NCI-H1930 (cell line): ENCODE measurements around the gene PIK3R4.
A peak's percentile ranks its signal among the peaks of the same experiment; 100 is the strongest.

Source experiments
- DNase-seq, 2 experiments: peaks; one replicate each; lab custom pipeline; 2025; lab: John Stamatoyannopoulos, UW

Gene PIK3R4

DNA sequence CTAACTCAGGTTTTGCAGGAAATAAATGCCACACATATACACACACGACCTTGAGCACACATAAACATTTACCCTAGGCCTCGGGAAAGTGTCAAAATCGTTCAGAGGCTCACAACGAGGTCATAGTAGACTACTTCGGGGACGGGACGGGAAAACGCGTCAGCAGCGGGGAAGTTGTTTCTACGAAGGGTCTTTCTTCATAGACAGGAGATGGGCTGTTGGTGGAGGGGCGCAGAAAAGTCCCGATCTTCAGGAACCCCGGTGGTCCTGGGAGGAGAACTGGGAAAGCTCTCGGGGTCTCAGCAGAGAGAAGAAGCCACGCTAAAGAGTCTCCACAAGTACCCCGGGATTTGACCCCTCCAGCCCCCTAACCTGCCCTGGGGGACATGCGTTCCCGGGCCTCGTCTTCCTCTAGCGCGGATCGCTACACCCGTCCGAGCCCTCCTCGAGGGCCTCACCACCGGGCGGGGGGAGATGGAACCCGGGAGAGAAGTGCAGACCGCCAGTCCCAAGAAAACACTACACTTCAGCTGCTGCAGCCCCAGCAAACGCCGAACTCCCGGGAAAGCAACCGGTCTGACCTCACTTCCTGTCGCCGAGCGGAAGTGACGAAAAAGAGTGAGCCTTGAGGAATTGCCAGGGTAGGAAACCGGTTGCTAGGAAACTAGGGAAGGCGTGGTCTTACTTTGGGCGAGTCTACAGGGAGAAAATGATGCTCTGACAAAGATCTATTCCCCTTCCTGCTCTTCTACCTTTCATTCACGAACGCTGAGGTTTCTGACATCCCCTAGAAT is at the start of gene PIK3R4:
TSS of gene PIK3R4 (minus strand) at position 584 of the 794 bp plus-strand sequence. CDS start 1,611 bp downstream, outside the sequence.
- peak; percentile 95 to 97 for DNase-seq

DNA sequence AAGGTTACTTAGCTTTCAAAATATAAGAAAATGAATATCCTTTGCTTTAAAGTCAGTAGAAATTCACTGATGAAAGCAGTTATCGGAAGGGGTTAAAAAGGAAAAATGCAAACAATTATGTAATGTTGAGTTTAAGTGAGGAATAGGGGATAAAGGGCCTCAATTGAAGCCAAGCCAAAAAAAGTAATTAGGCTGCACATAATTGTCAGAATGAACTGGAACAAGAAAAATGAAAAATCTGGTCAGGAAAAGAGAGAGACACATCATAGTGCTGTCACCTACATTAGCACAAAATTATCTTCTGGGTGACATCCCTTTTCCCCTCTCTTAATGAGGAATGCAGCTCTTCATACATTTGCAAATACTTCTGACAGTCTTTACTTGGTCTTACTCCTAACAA is 48.8 kb upstream of the PIK3R4 start:
- DNase-seq = no peak

DNA sequence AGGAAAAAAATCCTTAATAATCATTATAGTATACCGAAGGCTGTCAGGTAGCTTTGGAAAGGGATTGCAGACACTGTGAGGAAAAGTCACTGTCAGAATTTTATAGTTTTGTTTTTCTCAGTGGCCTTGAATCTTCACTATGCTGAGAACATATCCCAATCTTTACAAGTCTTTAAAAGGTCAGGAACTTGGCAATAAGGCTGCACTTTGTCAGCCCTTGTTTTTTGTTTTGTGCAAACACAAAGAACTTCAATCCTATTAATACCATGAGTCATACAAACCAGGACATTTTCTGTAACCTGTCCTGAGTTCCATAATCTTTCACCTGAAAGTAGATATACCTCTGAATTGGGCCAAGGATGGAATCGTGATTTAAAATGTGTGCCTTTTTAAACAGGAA is 45.6 kb upstream of the PIK3R4 start:
- no peak for DNase-seq

DNA sequence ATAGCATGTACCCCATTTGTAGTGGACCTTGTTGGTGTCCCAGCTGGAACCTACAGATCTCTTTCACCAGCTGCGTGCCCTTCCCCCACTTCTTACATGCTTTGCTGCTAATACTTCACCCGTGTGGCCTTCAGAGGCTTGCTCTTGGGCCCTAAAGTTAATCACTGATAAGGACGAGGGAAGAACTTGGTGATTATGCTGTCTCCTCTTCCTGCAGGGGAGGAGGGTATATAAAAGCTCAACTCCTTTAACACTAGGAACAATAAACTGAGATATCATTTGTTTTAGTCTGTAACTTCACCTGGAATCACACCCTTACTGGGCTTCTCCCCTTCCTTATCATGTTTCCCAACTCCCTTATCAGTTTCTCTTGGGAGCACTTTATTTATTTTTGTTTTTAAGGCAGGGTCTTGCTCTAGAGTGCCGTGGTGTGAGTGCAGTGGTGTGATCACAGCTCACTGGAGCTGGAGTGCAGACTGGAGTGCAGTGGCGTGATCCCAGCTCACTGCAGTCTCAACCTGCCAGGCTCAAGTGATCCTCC is 43.2 kb upstream of the PIK3R4 start:
- DNase-seq = no peak

DNA sequence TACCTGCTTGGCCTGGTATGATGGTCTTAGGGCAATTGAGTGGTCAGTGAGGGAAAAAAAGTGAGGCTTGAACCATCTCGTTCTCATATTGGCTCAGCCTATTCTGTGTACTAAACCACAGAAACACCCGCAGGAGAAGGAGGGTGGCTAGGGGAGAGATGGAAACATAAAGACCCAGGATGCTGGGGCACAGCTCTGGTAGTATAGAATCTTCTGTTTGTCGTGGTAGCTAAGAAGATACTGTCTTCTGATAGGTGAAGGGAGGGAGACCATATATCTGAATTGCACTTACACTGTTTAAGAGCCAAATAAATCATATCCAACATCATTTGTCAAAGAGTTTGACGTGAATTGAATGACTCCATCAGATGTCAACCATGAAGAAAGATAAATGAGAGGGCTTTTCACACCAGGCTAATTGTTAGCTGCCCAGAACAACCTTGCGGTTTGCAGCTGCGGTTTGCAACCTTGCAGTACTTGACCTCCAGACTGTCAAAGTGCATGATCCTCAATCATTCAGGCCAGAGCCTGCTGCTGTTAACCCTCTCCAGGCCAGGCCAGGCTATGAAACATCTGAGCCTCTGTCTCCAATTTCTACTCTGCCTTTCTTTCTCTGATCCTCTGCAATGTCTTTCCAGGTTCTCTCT is 40.9 kb upstream of the PIK3R4 start:
- no peak for DNase-seq

DNA sequence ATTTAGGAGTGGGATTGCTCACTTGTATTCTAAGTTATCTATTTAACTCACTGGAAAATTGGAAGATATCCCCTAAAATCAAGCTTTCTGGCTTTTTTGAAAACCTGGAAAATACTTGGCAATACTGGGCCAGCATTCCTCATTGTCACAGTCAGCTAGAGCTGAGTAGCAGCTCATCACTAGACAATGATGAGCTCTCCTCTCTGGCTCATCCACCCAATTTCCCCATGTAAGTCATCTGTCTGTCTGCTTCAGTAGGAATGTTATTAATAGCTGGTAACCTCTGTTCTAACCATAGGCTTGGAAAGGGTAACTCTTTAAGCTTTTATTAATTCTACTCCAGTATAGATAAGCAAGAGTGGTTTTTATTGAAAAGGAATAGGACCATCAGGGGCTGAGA is 39.7 kb upstream of the PIK3R4 start:
- DNase-seq = no peak

DNA sequence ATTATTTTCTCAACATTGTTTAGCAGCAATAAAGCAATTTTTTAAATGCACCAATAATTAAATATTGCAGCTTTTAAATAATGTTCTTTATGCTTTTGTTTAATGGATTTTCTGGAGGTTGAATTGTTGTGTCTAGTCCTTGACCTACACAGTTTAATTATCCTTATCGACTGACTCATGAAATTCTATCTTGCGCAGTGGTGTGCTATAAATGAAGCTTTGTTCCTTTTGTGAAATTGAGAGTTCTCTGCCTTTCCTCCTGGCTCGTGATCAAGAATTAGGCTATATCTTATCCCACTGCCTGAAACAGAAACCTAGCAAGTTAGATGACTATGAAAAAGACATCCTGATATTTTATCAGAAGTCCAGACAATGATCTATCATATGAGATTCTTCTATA is 37.0 kb upstream of the PIK3R4 start:
- no peak for DNase-seq

DNA sequence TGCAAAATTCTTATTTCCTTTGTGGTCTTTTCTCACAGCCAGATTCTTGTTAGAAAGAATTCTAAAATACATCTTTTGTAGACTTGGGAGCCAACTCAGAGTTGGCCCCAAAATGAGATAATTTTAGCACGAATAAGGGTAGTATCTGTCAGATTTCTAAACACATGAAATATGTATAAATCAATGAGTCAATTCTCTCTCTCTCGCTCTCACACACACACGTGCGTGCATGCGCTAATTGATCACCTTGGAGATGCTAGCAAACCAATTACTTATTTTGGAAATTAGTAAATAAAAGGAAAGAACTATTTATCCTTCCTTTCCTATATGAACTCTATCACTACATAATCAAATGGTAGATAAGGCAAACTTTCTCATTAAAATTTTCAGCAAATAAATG is 32.9 kb upstream of the PIK3R4 start:
- peak; percentile 44 to 81 for DNase-seq

DNA sequence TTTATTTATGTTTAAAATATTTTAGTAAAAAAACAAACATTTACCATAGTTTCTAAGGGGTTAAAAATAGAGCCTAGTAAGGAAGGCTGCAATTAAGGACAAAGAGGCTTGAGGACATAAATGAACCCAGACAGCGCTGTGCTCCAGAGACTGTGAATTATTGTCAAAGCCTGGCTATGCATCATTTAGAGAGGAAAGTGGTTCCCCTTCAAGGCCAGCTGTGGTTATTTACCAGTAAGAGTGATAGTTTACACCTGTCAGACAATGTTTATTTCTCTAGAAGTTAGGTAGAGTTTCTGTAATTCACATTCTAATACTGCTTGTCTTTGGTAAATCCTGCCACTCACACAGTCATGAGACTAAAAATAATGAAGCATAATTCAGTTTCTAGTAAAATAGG is 32.4 kb upstream of the PIK3R4 start:
- peak; percentile 69 to 83 for DNase-seq

DNA sequence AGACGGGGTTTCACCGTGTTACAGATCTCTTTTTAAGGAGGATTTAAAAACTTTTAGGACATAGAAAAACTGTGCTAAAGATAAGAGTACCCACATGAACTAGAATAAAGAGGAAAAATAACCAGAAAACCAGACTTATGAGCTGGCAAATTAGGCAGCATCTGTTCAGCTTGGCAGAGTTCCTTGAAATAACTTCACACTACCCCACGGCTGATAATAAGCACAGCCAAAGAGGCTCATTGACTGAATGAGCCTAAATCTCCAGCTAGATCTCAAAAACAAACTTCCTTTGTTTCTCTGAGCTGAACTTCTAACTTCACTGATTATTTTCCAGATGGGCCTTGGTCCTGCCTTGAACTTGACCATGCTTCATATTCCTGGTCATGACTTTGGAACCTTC is 26.7 kb upstream of the PIK3R4 start:
- no peak for DNase-seq

DNA sequence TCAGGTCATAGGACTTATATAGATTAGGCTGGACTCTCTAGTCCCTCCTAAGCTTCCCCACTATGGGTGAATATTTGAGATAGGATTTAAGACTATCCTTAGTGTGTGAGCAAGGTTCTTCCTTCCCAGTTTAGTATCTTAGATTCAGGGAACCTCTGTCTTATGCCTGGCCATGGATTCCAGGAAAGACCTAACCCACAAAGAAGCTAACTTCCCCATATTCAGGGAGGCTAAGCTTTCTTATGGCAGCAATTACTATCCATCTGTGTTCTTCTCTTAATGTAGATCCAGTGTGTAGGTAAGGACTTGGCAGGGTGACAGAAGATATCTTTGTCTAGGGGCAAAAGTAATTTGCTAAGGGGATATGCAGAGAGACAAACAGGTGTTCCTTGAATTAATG is 25.5 kb upstream of the PIK3R4 start:
- DNase-seq = no peak

DNA sequence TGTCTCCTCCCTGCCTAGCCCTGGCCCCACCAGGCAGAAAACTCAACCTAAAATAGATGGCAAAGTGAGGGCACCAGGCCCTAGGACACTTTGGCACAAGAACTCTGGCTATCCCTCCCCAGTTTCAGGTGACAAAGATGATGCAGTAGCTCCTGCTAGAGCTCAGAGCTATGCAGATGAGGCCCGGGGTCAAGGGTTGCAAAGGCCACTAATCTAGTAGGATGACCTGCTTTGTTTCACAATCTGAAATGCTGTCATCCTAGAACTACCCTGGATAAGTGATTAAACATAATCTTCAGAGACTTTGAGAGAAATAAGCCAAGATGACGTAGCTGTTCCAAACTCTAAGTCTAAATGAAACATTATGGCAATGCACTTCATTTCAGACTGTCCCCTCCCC is 24.0 kb upstream of the PIK3R4 start:
- DNase-seq = no peak

DNA sequence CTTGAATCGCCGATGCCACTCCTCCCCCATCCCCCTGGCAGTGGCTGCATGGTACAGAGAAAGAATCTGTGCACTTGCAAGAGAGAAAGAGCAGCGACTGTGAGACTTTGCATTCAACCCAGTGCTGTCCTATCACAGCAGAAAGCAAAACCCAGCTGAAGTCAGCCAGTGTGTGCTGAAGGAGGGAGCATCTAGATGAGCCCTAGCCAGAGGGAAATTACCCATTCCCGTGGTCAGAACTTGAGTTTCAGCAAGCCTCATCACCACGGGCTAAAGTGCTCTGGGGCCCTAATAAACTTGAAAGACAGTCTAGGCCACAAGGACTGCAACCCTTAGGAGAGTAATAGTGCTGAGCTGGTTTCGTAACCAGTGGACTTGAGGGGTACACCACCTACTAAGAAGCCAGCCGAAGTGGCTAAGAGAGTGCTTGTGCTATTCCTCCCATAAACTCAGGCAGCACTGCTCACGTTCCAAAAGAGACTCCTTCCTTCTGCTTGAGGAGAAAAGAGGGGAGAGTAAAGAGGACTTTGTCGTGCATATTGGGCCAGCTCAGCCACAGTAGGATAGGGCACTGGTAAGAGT is 15.2 kb upstream of the PIK3R4 start:
- DNase-seq = no peak

DNA sequence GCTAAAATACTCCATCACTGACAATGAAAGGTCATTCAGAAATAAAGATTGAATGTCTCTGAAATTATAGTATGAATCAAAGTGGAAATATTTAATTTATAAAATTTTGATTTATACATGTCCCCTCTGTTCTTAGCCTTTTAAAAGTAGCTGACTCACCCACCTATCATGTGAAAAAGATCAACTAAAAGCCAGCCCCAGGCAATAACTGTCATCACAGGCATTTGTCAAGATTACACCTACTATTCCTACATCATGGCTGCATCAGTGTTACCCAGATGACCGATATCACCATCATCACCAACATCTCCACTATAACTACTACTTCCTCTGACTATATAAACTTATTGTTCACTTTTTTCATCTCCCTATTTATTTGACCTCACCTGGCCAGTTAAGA is 14.3 kb upstream of the PIK3R4 start:
- no peak for DNase-seq

DNA sequence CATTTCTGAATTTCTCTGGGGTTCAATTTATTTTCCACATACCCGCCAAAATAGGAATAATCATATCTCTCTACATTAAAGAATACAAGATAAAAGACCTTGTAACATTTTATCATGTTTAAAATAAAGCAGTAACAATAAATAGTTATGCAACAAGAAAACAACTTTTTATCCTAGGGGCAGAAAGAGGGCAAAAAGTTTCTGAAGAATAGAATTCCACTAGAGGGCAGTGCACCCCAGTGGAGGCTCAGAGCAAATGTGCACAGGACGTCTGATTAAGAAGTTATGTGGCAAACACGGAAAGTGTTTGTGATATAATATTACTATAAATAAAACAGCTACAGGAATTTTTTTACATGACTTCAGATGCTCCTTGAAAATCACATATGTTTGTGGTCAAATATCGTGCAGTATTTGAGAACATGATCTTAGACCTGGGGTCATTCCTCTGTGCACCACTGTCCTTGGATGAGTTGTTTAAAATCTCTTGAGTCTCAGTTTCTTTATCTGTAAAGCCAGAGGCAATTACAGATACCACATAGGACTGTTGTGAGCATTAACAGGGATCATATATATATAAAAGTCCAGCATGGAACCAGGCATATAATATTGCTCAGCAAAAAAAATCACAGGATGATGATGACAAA is 13.2 kb upstream of the PIK3R4 start:
- peak; percentile 2 to 47 for DNase-seq

DNA sequence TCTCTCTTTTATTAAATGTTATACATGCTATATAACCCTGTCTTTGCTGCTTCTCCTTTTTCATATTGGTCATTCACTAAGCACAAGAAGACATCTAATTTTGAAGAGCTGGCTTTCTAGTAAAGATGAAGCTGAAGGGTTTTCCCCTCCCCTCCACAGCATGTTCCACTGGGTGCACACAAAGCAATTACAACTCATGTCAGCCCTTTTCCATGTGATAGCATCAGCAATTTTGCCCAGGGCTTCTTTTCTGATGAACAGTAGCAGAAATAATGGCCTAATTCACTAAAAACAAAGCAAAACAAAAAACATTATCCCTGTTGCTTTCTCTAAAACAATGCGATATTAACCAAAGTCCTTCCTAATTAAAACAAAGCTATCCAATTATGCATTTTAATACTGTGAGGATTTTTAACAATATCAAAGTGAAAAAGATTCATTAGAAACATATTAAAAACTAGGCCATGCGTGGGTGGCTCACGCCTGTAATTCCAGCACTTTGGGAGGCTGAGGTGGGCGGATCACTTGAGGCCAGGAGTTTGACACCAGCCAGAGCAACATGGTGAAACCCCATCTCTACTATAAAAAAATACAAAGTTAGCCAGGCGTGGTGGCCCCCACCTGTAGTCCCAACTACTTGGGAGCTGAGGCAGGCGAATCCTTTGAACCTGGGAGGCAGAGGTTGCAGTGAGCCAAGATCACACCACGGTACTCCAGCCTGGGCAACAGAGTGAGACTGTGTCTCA is 12.2 kb upstream of the PIK3R4 start:
- DNase-seq = no peak

DNA sequence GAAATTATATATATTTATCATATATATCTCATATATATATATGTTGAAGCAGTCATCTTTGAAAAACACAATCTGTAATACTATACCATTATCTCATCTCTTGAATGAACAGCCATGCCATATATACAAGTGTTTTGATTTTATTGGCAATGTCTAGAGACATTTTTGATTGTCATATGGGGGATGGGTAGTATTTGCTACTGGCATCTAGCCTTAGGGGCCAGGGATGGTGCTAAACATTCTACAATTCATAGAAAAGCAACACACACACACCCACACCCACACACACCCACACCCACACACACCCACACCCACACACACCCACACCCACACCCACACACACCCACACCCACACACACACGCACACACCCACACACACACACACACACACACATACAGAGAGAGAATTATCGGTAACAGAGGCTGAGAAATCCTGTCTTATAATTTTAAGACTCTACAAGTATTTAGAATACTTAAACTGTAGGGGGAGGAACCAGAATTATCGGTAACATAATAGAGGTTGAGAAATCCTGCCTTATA is 11.1 kb upstream of the PIK3R4 start:
- DNase-seq = no peak

DNA sequence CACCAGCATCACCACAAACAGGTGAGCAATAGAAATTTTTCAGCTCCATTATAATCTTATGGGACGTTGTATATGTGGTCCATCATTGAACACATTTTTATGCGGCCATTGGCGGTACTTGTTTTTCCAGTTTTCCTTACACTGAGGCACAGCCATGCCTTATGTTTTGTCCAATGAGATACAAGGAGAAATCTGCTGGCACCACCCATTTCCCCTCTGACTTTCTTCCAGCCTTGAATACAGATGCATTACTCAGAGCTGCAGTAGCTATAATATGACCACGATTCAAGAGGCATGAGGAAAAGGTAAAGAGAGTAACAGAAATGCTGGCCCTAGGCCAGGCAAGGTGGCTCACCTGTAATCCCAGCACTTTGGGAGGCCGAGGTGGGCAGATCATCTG is 9.0 kb upstream of the PIK3R4 start:
- no peak for DNase-seq

DNA sequence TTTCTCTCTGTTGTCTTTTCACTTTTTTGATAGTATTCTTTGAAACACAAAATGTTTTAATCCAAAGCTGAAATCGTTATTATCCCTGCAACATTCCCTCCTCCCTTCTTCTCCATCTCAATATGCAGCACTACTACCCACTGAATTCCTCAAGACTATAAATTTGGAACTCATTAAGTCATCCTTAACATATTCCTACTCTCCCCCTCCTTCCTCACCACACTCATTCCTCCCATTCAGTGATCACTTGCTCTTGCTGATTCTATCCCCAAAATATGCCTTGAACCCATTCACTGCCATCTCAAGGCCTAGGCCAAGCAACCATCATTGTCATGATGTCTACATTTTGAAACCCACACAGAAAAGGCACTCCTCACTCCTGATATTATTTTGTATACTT is 2.4 kb upstream of the PIK3R4 start:
- DNase-seq = no peak

DNA sequence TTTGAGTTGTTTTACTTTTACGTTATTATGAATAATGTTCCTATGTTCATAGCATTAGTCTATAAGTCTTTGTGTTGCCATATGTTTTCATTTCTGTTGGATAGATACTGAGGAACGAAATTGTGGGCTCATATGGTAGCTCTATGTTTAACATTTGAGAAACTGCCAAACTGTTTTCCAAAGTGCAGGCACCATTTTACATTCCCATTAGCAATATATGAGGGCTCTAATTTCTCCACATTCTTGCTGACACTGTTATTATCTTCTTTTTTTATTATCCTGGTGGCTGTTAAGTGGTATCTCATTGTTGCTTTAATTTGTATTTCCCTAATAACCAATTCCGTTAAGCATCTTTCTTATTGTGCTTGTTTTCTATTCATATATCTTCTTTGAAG is 1.8 kb upstream of the PIK3R4 start:
- DNase-seq = no peak

DNA sequence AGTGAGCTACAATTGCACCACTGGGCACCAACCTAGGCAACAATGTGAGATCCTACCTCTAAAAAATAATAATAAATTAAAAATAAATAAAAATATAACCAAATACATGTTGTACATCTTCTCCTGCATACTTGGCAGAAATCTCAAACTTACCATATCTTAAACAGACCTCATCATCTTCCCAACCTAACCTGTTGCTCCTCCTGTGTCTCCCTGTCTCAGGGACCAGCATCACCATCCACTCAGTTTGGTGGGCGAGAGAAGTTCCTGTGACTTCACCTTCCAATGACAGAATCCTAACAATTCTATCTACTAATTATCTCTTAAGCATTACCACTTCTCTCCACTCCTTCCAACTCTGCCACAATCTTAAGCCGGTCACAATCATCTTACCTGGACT is 3.3 kb downstream of the PIK3R4 start:
- DNase-seq = no peak
